ENCODE measurements around the gene SPDYC. TPM values are rescaled to one million over a fixed set of nuclear protein-coding genes. Genes with fewer than 3 reads are reported as not detected.

Gene SPDYC
- total and polyA plus RNA-seq, 9 of the 15 experiments (the other 6 are each of a cell fraction or from before 2014, with no cell fraction given): 4.4 to 18.8 (median 9.2) TPM

DNA sequence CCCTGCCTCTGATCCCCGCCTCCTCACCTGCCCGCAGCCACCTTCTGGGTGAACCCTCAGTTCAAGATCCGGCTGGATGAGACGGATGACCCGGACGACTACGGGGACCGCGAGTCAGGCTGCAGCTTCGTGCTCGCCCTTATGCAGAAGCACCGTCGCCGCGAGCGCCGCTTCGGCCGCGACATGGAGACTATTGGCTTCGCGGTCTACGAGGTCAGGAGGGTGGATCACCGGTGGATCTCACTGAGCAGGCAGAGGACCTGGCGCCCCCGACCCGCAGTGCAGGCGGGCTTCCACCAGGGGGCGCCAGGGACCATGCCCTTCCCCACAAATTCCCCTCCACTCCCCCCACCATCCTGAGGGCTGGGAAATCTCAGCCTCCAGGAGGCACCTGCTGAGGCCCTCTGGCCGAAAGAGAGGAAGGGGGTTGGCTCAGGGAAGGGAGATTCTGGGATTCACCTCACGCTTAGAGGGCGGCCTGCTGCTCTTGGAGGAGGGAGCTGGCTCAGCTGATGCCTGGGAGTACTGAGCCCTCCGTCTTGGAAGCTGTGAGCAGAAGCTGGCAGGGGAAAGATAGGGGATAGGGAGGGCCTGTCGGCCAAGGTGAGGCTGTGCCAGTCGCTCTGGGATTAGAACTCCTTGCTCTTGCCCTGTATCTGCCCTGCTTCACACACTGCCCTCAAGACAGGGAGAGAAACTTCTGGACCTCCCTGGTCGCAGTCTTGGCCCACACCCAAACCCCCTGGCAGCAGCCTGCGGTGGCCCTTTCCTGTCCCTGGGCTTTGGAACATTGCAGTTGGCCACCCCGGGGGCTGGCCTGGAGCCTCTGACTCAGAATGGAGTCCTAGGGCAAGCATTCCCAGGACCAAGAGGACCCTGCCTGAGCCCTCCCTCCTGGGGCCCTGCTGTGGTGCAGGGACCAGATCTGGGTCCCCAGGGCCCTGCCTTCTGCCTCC lies 34.9 kb downstream of the SPDYC start (continued):
- TF ChIP-seq, protein P1, sequence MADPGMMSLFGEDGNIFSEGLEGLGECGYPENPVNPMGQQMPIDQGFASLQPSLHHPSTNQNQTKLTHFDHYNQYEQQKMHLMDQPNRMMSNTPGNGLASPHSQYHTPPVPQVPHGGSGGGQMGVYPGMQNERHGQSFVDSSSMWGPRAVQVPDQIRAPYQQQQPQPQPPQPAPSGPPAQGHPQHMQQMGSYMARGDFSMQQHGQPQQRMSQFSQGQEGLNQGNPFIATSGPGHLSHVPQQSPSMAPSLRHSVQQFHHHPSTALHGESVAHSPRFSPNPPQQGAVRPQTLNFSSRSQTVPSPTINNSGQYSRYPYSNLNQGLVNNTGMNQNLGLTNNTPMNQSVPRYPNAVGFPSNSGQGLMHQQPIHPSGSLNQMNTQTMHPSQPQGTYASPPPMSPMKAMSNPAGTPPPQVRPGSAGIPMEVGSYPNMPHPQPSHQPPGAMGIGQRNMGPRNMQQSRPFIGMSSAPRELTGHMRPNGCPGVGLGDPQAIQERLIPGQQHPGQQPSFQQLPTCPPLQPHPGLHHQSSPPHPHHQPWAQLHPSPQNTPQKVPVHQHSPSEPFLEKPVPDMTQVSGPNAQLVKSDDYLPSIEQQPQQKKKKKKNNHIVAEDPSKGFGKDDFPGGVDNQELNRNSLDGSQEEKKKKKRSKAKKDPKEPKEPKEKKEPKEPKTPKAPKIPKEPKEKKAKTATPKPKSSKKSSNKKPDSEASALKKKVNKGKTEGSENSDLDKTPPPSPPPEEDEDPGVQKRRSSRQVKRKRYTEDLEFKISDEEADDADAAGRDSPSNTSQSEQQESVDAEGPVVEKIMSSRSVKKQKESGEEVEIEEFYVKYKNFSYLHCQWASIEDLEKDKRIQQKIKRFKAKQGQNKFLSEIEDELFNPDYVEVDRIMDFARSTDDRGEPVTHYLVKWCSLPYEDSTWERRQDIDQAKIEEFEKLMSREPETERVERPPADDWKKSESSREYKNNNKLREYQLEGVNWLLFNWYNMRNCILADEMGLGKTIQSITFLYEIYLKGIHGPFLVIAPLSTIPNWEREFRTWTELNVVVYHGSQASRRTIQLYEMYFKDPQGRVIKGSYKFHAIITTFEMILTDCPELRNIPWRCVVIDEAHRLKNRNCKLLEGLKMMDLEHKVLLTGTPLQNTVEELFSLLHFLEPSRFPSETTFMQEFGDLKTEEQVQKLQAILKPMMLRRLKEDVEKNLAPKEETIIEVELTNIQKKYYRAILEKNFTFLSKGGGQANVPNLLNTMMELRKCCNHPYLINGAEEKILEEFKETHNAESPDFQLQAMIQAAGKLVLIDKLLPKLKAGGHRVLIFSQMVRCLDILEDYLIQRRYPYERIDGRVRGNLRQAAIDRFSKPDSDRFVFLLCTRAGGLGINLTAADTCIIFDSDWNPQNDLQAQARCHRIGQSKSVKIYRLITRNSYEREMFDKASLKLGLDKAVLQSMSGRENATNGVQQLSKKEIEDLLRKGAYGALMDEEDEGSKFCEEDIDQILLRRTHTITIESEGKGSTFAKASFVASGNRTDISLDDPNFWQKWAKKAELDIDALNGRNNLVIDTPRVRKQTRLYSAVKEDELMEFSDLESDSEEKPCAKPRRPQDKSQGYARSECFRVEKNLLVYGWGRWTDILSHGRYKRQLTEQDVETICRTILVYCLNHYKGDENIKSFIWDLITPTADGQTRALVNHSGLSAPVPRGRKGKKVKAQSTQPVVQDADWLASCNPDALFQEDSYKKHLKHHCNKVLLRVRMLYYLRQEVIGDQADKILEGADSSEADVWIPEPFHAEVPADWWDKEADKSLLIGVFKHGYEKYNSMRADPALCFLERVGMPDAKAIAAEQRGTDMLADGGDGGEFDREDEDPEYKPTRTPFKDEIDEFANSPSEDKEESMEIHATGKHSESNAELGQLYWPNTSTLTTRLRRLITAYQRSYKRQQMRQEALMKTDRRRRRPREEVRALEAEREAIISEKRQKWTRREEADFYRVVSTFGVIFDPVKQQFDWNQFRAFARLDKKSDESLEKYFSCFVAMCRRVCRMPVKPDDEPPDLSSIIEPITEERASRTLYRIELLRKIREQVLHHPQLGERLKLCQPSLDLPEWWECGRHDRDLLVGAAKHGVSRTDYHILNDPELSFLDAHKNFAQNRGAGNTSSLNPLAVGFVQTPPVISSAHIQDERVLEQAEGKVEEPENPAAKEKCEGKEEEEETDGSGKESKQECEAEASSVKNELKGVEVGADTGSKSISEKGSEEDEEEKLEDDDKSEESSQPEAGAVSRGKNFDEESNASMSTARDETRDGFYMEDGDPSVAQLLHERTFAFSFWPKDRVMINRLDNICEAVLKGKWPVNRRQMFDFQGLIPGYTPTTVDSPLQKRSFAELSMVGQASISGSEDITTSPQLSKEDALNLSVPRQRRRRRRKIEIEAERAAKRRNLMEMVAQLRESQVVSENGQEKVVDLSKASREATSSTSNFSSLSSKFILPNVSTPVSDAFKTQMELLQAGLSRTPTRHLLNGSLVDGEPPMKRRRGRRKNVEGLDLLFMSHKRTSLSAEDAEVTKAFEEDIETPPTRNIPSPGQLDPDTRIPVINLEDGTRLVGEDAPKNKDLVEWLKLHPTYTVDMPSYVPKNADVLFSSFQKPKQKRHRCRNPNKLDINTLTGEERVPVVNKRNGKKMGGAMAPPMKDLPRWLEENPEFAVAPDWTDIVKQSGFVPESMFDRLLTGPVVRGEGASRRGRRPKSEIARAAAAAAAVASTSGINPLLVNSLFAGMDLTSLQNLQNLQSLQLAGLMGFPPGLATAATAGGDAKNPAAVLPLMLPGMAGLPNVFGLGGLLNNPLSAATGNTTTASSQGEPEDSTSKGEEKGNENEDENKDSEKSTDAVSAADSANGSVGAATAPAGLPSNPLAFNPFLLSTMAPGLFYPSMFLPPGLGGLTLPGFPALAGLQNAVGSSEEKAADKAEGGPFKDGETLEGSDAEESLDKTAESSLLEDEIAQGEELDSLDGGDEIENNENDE (IDR thresholded peaks at IDR 0.05; ENCODE audit: low read depth, low read length): no peak
- TF ChIP-seq NCOA4 (IDR thresholded peaks at IDR 0.05; ENCODE audit: partially characterized antibody) (no peak), DNMT1 (IDR thresholded peaks at IDR 0.05) (no peak), KDM1A (IDR thresholded peaks at IDR 0.05) (peak; percentile 20 to 66; a peak in 3 of 4 replicates)
- TF ChIP-seq, protein P2, sequence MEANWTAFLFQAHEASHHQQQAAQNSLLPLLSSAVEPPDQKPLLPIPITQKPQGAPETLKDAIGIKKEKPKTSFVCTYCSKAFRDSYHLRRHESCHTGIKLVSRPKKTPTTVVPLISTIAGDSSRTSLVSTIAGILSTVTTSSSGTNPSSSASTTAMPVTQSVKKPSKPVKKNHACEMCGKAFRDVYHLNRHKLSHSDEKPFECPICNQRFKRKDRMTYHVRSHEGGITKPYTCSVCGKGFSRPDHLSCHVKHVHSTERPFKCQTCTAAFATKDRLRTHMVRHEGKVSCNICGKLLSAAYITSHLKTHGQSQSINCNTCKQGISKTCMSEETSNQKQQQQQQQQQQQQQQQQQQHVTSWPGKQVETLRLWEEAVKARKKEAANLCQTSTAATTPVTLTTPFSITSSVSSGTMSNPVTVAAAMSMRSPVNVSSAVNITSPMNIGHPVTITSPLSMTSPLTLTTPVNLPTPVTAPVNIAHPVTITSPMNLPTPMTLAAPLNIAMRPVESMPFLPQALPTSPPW (CRISPR knock-in tag; IDR thresholded peaks at IDR 0.05): peak; percentile 76
- TF ChIP-seq, protein P3, sequence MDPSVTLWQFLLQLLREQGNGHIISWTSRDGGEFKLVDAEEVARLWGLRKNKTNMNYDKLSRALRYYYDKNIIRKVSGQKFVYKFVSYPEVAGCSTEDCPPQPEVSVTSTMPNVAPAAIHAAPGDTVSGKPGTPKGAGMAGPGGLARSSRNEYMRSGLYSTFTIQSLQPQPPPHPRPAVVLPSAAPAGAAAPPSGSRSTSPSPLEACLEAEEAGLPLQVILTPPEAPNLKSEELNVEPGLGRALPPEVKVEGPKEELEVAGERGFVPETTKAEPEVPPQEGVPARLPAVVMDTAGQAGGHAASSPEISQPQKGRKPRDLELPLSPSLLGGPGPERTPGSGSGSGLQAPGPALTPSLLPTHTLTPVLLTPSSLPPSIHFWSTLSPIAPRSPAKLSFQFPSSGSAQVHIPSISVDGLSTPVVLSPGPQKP (CRISPR knock-in tag; IDR thresholded peaks at IDR 0.05): no peak
